Epithelial cell of proximal tubule (primary cell): Measurements from ENCODE around the gene PRR15L. TPM values are rescaled to one million over a fixed set of nuclear protein-coding genes. Genes with fewer than 3 reads are reported as not detected.
"Not testable (repeated sequence)": the region's sequence is repeated elsewhere in the genome, so short reads cannot be mapped to it uniquely, and the experiment has no call there.

Experiments used
- DNase-seq: peaks from one replicate; pipeline ENCODE4 v3.0.0-alpha.2; 2011; ENCODE audit warnings: low read depth
- H3K4me3 ChIP-seq: 2 replicates; pipeline ENCODE4 v1.5.1; 2011; ENCODE audit warnings: low read depth, mild to moderate bottlenecking, low read length
- total RNA-seq: library from RNA; depleted of rRNA; stranded (reverse); fragments of >200 nt; gene quantifications from 2 replicates; pipeline ENCODE4 v1.2.3, GENCODE V29; 2015
- TF ChIP-seq, protein P1 (sequence below): conservative IDR thresholded peaks from 2 replicates; pipeline ENCODE4 v1.5.1; 2012; ENCODE audit warnings: low read depth, mild to moderate bottlenecking, low read length

PRR15L gene, protein sequence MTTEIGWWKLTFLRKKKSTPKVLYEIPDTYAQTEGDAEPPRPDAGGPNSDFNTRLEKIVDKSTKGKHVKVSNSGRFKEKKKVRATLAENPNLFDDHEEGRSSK
- total RNA-seq = 3.5 and 3.8 TPM in 2 replicates

DNA sequence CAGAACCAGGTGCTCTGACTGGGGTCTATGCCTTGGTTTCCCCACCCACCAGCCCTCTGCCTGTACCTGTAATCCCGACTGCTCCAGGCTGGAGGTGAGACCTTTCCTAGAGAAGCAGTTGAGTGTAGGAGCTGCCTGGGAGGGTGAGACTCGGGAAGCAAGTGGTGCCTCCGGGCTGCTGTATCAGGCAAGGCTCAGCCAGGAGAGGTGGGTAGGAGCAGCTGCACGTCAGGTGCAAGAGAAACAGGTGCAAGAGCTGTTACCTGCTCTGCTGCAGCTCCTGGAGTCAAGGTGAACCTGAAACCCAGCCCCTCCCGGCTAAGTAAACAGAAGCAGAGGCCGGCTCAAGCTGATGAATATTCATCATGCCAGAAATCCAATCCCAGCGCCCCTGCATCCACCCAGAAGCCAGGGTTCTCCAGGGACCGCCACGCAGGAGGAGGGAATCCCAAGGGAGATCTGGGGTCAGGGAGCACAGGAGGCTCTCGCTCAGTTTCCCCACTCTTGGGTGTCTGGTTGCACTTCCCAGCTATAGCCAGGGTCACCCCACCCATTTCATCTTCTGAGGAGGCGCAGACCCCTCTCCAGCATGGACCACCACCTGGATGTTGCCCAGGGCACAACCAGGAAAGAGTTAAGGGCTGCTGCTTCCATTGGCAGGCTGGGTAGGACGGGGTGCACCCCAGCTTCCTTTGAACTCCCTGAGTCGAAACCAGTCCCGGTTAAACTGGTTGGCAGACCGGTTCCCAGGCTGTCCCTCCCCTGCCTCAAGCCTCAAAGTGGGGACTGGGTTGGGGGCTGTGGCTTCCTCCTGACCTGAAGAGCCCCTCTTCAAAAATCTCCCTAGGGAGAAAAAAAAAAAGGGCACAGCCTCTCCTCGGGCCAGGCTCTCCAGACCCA lies at the start of gene PRR15L:
Gene PRR15L (minus strand): TSS at position 293 of the 900 bp plus-strand sequence. CDS start 4,649 bp downstream, outside the sequence.
- TF ChIP-seq, protein P1, sequence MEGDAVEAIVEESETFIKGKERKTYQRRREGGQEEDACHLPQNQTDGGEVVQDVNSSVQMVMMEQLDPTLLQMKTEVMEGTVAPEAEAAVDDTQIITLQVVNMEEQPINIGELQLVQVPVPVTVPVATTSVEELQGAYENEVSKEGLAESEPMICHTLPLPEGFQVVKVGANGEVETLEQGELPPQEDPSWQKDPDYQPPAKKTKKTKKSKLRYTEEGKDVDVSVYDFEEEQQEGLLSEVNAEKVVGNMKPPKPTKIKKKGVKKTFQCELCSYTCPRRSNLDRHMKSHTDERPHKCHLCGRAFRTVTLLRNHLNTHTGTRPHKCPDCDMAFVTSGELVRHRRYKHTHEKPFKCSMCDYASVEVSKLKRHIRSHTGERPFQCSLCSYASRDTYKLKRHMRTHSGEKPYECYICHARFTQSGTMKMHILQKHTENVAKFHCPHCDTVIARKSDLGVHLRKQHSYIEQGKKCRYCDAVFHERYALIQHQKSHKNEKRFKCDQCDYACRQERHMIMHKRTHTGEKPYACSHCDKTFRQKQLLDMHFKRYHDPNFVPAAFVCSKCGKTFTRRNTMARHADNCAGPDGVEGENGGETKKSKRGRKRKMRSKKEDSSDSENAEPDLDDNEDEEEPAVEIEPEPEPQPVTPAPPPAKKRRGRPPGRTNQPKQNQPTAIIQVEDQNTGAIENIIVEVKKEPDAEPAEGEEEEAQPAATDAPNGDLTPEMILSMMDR = no peak
- H3K4me3 ChIP-seq = peak within 1 kb of the TSS; percentile 44
- DNase-seq = no peak

DNA sequence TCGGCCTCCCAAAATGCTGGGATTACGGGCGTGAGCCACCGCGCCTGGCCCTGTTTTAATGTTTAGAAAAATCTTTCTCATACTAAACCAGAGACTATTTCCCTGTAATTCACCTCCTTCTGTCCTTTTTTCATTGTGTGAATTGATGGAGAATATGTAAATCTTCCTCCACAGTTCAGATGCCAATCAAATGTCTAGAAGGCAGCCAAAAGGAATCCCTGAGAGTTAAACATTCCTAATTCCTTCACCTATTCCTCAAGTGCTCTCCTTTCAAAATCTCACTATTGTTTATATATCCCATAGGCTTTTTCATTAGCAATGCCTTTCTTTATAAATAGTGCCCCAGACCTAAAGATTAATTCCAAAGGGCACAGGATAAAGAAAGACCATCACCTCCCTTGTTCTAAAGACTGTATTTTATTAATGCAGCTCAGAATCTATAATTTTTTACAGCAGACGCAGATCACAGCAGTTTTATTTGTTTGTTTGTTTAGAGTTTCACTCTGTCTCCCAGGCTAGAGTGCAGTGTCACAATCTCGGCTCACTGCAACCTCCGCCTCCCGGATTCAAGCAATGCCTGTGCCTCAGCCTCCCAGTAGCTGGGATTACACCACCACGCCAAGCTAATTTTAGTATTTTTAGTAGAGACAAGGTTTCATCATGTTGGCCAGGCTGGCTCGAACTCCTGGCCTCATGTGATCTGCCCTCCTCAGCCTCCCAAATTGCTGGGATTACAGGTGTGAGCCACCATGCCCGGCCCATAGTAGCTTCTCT lies 49.4 kb upstream of the PRR15L start:
- TF ChIP-seq, protein P1 = no peak
- no peak overlapping the region for H3K4me3 ChIP-seq
- DNase-seq = no peak

DNA sequence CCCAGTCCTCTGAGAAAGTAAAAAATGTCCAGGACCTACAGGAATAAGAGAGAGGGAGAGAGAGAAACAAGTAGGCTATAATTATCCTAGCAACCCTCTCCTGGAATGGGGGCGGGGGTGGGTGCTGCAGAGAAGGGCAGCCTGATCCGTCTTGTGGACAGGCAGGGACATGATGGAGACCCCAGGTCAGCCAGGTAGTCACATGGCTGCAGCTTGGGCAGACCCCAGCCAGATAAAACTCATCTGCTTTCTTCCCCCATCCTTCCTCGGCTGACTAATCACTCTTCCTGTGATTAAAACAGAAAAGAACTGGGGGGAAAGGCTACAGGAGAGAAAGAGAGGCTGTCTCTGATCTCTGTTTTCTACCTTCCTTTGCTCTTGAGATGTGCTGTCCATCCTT lies 47.3 kb upstream of the PRR15L start:
- TF ChIP-seq, protein P1 = no peak
- DNase-seq = no peak
- H3K4me3 ChIP-seq = no peak overlapping the region

DNA sequence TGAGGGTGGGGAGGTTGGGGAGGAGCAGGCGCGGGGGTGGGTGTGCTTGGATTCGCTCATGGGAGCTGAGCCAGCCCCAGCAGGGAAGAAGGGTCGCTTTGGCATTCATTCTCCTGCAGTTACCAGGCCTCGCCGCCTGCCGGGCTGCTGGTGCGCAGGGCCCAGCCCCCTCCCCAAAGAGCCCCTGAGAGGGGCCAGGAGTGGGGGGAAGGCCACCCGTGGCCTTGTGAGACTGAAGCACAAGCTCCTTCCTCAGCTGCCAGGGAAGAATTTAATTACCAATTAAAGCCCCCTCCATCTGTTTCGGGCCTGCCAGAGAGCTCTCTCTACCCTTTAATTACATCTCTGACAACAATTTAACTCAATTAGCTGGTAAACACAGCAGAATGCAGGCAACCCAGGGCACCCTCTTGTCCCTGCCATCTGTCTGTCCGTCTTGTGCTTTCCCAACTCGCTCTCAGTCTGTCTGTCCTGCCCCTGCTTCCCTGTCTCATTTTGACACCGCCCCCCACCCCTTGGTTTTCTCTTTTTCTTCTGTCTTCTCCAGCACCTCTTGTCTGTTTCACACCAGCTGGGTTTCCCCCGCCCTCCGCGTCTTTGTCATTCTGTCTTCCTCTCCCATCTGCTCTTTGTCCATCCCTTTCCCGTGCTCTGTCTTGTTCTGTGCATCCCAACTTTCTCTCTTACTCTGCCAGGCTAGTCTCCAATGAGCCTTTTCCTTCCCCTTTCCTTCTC lies 45.9 kb upstream of the PRR15L start:
- DNase-seq = no peak
- TF ChIP-seq, protein P1 = no peak
- H3K4me3 ChIP-seq = no peak overlapping the region

DNA sequence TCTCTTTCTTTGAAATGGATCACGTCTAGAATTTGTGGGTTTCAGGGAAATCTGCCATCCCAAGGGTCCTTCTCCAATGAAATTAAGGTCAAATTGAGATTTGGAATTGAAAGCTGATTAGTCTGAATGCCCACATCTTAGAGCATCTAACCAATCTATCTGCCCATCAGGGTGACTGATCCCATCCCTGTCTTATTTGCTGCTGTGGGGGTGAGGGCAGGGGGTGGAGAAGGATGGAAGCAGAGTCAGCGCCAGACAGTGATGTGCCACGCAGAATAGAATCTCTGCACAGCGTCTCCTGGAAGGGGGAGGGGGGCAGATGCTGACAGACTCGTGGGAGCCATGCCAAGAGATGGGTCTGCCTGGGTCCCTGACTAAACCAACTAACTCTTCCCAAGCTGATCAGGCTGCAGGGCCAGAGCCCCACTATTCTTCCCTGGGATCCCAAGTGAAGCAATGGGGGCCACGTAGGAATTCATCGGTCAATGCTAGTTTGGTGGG lies 45.3 kb upstream of the PRR15L start:
- TF ChIP-seq, protein P1 = no peak
- H3K4me3 ChIP-seq = no peak overlapping the region
- no peak for DNase-seq

DNA sequence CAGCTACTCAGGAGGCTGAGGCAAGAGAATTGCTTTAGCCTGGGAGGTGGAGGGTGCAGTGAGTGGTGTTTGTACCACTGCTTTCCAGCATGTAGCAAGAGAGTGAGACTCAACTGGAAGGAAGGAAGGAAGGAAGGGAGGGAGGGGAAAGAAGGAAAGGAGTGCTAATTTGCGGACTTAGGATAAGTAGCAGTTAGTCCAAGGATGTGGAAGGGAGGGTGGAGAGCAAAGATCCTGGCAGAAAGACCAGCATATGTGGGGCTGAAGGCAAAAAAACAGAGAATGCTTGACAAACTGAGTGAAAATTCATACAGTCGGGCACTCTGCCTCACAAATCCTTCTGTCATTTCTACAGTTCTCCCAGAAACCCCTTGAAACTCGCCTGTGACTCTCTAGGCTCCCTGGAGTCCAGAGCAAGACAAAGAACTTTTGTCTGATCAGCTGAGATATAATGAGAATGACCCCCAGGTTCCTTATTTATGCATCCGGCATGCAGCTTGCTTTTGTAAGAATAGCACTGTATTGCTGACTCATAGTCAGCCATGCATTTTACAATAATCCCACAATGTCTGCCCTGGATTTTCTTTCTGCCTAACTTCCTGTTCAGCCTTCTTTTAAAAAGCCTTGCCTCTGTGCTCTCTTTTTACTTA lies 44.7 kb upstream of the PRR15L start:
- peak; percentile 69 for DNase-seq
- no peak overlapping the region for H3K4me3 ChIP-seq
- TF ChIP-seq, protein P1 = no peak

DNA sequence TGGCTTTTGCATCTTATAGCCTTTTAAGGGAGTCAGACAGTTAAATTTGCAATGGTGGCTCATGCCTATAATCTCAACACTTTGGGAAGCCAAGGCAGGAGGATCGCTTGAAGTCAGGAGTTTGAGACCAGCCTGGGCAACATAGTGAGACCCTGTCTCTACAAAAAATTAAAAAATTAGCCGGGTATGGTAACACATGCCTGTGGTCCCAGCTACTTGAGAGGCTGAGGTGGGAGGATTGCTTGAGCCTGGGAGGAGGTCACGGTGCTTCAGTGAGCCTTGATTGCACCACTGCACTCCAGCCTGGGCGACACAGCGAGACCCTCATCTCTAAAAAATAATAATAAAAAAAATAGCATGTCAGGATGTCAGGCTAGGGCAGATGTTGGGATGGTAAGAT lies 44.0 kb upstream of the PRR15L start:
- H3K4me3 ChIP-seq, DNase-seq: not testable (repeated sequence)
